Vagina (tissue), 2 donors: Measurements from ENCODE around the gene SRR. TPM values are rescaled to one million over a fixed set of nuclear protein-coding genes. Genes with fewer than 3 reads are reported as not detected.
"Not testable (repeated sequence)": the region's sequence is repeated elsewhere in the genome, so short reads cannot be mapped to it uniquely, and the experiment has no call there.

ENCODE experiments used
- DNase-seq, 2 donors: peaks; one replicate each; pipeline ENCODE4 v3.0.0-alpha.2; 2017; ENCODE audit errors: extremely low spot score in 2 of 2
- H3K27ac ChIP-seq: fragments of 200-600 bp; sonication (generic); one replicate; pipeline ENCODE4 v1.5.1; 2019
- H3K27me3 ChIP-seq: fragments of 200-600 bp; sonication (generic); one replicate; pipeline ENCODE4 v1.5.1; 2019
- H3K36me3 ChIP-seq, 2 donors: fragments of 200-600 bp; sonication (generic); one replicate each; pipeline ENCODE4 v1.5.1; 2017 to 2019
- H3K4me1 ChIP-seq: fragments of 200-600 bp; sonication (generic); one replicate; pipeline ENCODE4 v1.5.1; 2019
- H3K4me3 ChIP-seq, 2 donors: fragments of 200-600 bp; sonication (generic); 1 replicate in 1 of 2; 2 replicates in 1 of 2; pipeline ENCODE4 v1.5.1; 2016 to 2019
- H3K9me3 ChIP-seq: fragments of 200-600 bp; sonication (generic); one replicate; pipeline ENCODE4 v1.5.1; 2019
- POLR2A ChIP-seq, 2 donors: fragments of 450-650 bp; IDR thresholded peaks; one replicate each; pipeline ENCODE4 v1.6.1; 2017; ENCODE audit warnings: antibody characterized with exemption in 2 of 2, mild to moderate bottlenecking in 2 of 2, moderate library complexity in 2 of 2
- POLR2AphosphoS5 ChIP-seq, 2 donors: sonication (generic); formaldehyde crosslinking; IDR thresholded peaks; one replicate each; pipeline ENCODE4 v1.9.0; 2017; ENCODE audit warnings: antibody characterized with exemption in 2 of 2, mild to moderate bottlenecking in 2 of 2, low read depth in 1 of 2; ENCODE audit not compliant: insufficient read depth in 1 of 2
- intact Hi-C: fragments of 100-400 bp; cut with DNase I; formaldehyde crosslinking; loops from one replicate; pipeline ENCODE4 v1.15.1; 2023
- total RNA-seq: library from RNA; depleted of rRNA; stranded (reverse); fragments of >200 nt; gene quantifications from one replicate; pipeline ENCODE4 v1.2.3, GENCODE V29; 2016
- TF ChIP-seq, protein P1 (sequence below), 3 experiments: fragments of 450-650 bp in 2 of 3; fragments of 200-600 bp in 1 of 3; sonication (generic) in 1 of 3; IDR thresholded peaks; one replicate each; pipeline ENCODE4 v1.5.1; 2017 to 2019; ENCODE audit warnings: antibody characterized with exemption in 3 of 3, mild to moderate bottlenecking in 2 of 3, moderate library complexity in 2 of 3

The SRR gene
- total RNA-seq, 1 donor from 2014 or later: 13.5 TPM

DNA sequence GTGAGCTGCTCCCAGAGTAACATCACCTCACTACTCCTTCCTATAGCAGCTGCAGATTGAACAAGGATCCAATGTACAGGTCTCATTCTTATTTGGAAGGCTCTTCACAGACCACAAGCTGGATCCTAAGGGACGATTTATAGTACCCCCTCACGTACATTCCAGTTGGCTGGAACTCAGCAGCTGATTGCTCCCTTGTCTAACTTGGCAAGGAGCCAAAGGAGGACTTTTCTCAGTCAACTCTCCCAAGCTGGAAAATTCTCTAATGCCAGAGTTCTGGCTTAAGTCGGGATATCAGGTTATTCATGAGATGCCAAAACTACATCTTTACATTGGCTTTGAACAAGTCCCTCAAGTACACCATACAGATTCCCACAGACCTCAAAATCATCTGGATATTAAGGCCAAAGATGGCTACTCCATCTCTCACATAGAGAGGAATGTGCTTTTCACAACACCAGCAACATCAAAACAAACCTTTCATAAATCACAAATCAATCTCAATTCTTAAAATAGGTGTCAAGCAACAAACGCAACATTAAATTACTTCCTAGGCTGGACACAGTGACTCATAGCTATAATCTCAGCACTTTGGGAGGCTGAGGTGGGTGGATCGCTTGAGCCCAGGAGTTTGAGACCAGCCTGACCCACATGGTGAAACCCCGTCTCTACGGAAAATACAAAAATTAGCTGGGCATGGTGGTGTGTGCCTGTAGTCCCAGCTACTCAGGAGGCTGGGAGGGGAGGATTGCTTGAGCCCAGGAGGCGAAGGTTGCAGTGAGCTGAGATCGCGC lies 39.5 kb upstream of the SRR start:
- Histone ChIP-seq H3K27me3 (no peaks in the 10 kb centered on the region), H3K27ac (peak overlapping the region; percentile 20), H3K9me3 (no peaks in the 10 kb centered on the region), H3K4me1 (peaks cover 39% of the 10 kb centered on the region), H3K36me3 (peaks cover 0 to 4% of the 10 kb centered on the region in 2 donors), H3K4me3 (no peak overlapping the region)
- no peak for DNase-seq
- TF ChIP-seq POLR2A (IDR thresholded peaks at IDR 0.05) (no peak), POLR2AphosphoS5 (IDR thresholded peaks at IDR 0.05; ENCODE audit: insufficient read depth in 1 of 2, low read depth in 1 of 2) (no peak)
- TF ChIP-seq, protein P1, sequence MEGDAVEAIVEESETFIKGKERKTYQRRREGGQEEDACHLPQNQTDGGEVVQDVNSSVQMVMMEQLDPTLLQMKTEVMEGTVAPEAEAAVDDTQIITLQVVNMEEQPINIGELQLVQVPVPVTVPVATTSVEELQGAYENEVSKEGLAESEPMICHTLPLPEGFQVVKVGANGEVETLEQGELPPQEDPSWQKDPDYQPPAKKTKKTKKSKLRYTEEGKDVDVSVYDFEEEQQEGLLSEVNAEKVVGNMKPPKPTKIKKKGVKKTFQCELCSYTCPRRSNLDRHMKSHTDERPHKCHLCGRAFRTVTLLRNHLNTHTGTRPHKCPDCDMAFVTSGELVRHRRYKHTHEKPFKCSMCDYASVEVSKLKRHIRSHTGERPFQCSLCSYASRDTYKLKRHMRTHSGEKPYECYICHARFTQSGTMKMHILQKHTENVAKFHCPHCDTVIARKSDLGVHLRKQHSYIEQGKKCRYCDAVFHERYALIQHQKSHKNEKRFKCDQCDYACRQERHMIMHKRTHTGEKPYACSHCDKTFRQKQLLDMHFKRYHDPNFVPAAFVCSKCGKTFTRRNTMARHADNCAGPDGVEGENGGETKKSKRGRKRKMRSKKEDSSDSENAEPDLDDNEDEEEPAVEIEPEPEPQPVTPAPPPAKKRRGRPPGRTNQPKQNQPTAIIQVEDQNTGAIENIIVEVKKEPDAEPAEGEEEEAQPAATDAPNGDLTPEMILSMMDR (IDR thresholded peaks at IDR 0.05): no peak
- intact Hi-C loops: no loop called here

DNA sequence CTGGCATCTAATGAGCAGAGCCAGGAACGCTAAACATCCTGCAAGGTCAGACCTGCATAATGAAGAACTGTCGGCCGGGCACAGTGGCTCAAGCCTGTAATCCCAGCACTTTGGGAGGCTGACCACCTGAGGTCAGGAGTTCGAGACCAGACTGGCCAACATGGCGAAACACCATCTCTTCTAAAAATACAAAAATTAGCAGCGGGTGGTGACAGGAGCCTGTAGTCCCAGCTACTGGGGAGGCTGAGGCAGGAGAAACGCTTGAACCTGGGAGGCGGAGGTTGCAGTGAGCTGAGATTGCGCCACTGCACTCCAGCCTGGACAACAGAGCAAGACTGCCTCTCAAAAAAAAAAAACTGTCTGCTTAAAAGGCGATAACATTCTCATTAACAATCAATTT lies 38.6 kb upstream of the SRR start:
- Histone ChIP-seq H3K27ac (peak overlapping the region; percentile 27), H3K4me1 (peaks cover 39% of the 10 kb centered on the region)
- H3K36me3 ChIP-seq, intact Hi-C loops, H3K27me3 ChIP-seq, DNase-seq, H3K4me3 ChIP-seq, H3K9me3 ChIP-seq: not testable (repeated sequence)

DNA sequence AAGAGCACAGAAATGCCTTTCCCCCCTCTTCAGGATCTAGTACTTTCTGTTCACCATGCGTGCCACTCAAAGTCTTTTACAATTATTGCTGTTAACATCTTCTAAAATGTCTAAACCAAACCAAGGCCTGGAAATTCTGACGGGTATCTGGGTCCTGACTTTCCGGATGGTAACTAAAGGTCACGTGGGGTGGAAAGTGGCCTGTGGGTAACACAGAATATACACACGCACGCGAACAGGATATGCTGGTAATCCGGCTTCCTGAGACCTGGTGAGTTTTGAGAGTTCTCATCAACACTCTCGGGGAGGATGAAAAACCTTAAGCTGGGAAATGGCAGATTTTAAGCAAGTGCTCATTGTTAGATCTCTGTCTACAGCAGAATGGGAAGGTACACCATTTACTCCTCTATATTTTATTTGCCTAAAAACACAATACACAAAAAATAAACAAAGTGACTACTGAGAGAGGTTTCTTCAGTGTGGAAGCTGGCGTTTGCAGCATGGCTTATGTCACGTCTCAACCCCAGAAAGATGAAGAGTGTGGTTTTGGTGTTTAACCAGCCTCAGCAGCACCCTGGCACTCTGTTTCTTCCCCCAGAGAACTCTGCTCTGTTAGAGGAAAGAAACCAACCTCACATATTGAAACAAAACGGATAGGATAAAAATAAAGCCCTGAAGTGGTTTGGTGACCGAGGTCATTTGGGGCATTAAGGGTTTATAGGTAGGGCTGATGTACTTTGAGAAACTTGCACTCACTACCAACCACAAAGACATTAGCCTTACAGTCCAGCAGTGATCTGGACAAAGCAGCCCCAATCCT lies 37.5 kb upstream of the SRR start:
- Histone ChIP-seq H3K27ac (peak overlapping the region; percentile 27), H3K27me3 (no peaks in the 10 kb centered on the region), H3K4me1 (peaks cover 39% of the 10 kb centered on the region), H3K4me3 (no peak overlapping the region), H3K9me3 (no peaks in the 10 kb centered on the region), H3K36me3 (peaks cover 0 to 4% of the 10 kb centered on the region in 2 donors)
- DNase-seq: no peak
- TF ChIP-seq, protein P1 (IDR thresholded peaks at IDR 0.05): no peak
- intact Hi-C loops: no loop called here

DNA sequence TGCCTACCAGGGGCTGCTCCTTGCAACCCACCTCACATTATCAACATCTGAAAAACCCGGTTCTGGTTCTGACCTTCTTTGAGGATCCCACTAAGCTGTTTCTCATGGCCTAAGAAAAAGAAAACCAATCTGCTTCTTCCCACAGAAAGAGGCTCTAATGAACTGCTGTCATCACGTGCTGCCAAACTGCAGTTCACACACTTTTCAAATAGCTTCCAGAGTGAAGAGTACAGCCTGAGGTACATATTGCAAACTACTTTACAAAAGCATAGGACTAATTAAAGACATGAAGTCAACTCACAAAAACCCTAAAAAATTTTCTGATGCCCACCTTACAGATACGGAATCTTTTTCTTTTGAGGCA lies 36.9 kb upstream of the SRR start:
- H3K36me3 ChIP-seq: peaks cover 0 to 4% of the 10 kb centered on the region in 2 donors
- TF ChIP-seq, protein P1 (IDR thresholded peaks at IDR 0.05): no peak
- TF ChIP-seq POLR2AphosphoS5 (IDR thresholded peaks at IDR 0.05; ENCODE audit: insufficient read depth in 1 of 2, low read depth in 1 of 2) (no peak), POLR2A (IDR thresholded peaks at IDR 0.05) (no peak)
- no peak overlapping the region for H3K27ac ChIP-seq
- H3K9me3 ChIP-seq: no peaks in the 10 kb centered on the region
- H3K27me3 ChIP-seq: no peaks in the 10 kb centered on the region
- H3K4me3 ChIP-seq: no peak overlapping the region
- intact Hi-C loops: no loop called here
- no peak for DNase-seq
- H3K4me1 ChIP-seq: peaks cover 34% of the 10 kb centered on the region

DNA sequence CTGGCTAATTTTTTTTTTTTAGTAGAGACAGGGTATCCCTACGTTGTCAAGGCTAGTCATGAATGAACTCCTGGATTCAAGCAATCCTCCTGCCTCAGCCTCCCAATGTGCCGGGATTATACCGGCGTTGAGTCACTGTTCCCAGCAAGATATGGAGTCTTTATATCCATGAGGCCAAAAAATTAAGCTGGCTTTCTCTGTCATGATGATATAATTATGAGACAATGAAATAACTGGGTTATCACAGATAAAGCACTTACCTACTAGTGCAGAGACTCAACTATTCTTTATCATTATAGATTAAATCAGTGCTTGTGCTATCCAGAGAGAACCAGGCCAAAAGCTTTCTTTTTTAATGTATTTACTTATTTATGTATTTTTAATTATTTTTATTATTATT lies 36.4 kb upstream of the SRR start:
- peaks cover 29% of the 10 kb centered on the region for H3K4me1 ChIP-seq
- no peak for DNase-seq
- H3K4me3 ChIP-seq: no peak overlapping the region
- TF ChIP-seq, protein P1 (IDR thresholded peaks at IDR 0.05): no peak
- TF ChIP-seq POLR2AphosphoS5 (IDR thresholded peaks at IDR 0.05; ENCODE audit: insufficient read depth in 1 of 2, low read depth in 1 of 2) (no peak), POLR2A (IDR thresholded peaks at IDR 0.05) (no peak)
- no peak overlapping the region for H3K27ac ChIP-seq
- intact Hi-C loops: no loop called here
- H3K36me3 ChIP-seq: peaks cover 0 to 4% of the 10 kb centered on the region in 2 donors
- H3K27me3 ChIP-seq: no peaks in the 10 kb centered on the region
- H3K9me3 ChIP-seq: no peaks in the 10 kb centered on the region
